GF-D8 (cell line): ENCODE results near the gene BRPF3.

Source experiments
- DNase-seq: peaks from one replicate; lab custom pipeline; 2025; lab: John Stamatoyannopoulos, UW

The BRPF3 gene

GRCh38 chr6:36229223-36229622 is 32.7 kb downstream of the BRPF3 start:
- no peak for DNase-seq

- no peak for DNase-seq
Observed at GRCh38 chr6:36230371-36230770, 33.8 kb downstream of the BRPF3 start.

GRCh38 chr6:36232172-36232571 is 35.6 kb downstream of the BRPF3 start:
- DNase-seq: no peak

DNA sequence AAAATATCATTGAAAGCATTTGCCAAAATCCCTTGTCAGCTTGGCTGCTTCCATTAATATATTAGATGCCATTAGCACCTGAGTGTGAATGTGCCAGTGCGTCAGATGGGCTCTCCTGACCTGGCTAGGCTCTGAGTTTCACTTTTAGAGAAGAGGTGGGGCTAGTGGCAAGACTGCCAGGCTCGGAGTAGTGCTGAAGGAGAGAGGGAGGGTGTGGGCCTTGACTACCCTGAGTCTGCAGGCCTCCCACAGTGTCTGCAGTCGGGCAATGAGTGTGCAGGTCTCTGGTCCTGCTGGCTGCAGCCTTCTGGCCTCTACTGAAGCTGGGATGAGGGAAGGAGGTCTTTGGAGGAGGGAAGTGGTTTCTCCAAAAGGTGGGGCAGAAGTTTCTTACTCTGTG is 38.8 kb downstream of the BRPF3 start:
- DNase-seq: no peak

- DNase-seq: no peak
Observed at GRCh38 chr6:36235862-36236261, 39.3 kb downstream of the BRPF3 start.

GRCh38 chr6:36239774-36240173 is 43.2 kb downstream of the BRPF3 start:
- DNase-seq: no peak

GRCh38 chr6:36241728-36242127 is 45.2 kb downstream of the BRPF3 start:
- DNase-seq: no peak

DNA sequence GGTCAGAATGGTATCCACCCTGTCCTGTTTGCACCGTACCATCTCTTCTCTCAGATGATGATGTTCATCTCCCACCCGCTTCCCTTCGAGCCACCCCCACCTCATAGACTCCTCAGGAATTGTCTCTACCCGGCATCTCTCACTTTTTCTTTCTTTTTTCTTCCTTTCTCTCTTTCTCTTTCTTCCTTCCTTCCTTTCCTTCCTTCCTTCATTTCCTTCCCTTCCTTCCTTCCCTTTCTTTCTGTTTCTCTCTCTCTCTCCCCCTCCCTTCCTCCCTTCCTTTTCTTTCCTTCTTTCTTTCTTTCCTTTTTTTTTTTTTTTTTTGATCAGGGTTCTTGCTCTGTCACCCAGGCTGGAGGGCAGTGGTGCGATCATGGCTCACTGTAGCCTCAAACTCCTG is 45.6 kb downstream of the BRPF3 start:
- DNase-seq: no peak

DNA sequence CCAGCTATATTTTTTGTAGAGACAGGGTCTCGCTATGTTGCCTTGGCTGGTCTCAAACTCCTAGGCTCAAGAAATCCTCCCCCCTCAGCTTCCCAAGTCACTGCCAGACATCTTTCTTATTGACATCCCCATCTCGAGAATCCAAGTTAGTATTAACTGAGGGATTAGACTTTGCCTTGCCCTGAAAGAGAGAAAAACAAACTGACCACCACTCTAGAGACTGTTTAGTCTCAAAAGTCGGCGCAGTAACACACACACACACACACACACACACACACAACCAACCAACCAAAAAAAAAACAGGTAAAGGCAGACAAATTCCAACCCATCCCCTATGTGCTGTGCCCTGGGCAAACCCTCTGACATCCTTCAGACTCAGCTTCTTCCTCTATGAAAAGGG is 46.1 kb downstream of the BRPF3 start:
- no peak for DNase-seq

DNA sequence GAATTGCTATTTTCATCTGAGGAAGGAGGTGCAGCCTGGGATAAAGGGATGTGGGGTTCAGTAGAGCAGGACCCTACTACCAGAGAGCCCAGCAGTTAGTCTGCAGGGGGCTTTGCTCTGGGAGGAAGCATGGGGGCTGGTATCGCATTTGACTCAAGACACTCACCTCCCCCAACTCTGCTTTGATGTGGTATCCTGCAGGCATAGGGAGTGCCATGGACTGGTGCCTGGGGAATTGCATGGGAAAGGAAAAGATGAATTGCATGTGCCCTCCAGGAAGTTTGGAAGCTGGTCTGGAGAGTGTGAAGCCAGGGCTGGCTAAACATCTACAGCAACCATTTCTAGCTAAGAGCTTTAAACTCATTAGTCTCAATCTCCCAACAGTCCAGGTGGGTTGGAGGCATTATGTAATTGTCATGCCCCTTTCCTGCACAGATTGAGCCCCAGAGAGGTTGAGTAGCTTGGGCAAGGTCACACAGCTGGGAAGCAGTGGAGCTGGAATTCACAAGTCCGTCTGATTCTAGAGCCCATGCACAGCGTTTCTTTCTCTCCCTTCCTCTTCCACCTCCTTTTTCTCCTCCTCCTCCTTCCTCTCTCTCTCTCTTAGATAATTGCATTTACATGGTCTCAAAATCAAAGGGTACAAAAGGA is 47.1 kb downstream of the BRPF3 start:
- DNase-seq: no peak

GRCh38 chr6:36244641-36245280 is 48.2 kb downstream of the BRPF3 start:
- DNase-seq: no peak

DNA sequence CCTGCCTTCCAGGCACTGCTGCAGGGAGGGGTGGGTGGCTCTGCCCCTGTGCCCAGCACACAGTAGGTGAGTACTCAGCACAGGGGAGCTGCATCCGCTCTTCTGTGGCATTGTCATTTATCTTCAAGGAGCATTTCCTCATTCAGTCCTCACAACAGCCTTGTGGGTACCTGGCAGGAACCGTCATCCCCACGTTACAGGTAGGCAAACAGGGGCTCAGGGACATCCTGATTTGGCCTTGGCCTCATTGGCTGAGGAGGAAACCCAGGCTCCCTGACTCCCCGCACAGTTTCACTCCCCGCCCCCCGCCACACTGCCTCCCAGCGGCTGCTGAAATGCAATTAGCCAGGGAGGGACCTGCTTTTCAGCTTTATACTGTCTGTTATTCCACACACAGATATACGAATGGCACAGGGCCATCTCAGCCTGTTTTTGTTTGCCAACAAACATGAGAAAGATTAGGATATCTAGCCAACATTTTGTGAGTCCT is 49.1 kb downstream of the BRPF3 start:
- no peak for DNase-seq

DNA sequence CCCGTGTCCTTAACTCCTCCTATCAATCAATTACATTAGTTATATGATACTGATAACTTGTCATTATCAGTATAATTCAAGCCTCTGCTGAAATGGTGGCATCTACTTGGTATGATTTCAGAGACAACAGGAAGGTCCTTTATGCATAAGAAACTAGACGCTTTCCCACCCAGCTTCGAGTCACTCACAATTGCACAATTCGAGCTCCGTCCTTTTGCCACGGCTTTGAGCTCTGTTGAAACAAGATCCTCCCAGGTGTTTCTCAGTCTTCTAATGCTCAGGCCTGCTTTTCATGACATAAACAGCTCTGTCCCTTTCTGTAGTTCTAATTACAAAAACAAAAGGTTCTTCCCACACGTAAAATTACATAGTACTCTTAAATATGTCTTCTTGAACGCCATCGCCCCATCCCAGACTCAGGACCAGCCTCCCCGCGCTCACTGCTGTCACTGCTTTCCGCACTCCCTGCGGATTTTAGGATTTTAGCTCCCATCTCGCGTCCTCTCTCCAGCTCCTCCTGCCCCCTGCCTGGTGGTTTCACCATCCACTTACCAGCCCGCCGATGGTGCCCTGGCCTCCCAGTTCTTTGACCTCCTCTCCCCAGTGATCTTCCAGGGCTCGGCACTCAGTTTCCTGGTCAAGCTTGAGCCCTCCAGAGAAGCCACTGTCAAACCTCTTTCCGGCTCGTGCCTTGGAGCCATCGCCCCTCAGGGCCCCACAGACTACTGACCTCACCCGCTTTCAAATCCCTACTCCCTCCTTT is 50.1 kb downstream of the BRPF3 start:
- DNase-seq: no peak

DNA sequence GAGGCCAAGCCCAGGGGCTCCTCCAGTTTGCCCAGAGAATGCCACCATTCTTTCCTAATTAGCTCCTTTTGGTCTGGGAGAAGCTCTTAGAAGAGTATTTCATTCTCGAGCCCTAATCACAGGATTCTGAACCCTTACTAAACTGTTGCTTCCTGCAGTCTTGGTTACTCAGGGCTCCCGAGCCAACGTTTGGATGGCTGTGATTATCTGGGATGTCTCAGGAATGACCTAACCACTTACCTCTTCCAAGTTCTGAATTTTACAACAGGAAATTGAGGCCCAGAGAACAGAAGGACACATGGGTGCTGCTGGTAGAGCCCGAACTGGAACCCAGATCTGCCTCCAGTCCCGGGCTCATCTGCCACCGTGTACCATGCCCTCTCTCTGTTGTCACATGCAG is 51.1 kb downstream of the BRPF3 start:
- no peak for DNase-seq

GRCh38 chr6:36248980-36249379 is 52.4 kb downstream of the BRPF3 start:
- no peak for DNase-seq

- no peak for DNase-seq
Observed at GRCh38 chr6:36249536-36249935, 53.0 kb downstream of the BRPF3 start.

GRCh38 chr6:36252005-36252404 is 55.5 kb downstream of the BRPF3 start:
- no peak for DNase-seq

DNA sequence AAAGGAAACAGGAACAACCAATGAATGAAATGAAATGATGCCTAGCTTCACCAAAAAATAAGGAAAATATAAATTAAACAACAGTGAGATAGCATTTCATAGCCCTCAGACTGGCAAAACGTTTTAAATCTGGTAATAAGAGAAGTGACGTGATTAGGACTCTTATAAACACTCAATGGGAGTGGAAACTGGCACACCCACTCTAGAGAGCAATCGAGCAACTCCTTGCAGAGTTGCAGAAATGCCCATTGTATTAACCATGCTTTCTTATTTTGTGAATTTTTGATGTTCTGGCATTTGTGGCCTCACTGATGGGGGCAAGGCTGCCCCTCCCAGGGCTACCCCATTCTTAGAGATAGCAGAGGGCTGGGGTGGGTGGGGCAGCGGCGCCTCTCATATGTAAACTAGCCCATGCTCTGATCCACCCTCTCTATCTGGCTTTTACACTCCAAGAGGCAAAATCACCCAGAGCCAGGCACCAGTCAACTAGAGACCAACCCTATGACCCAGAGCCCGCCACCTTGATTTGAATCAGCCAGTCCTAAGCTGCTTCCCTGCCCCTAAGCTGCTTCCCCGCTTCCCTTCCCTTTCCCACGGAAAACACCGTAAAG is 67.0 kb downstream of the BRPF3 start:
- no peak for DNase-seq

- no peak for DNase-seq
Observed at GRCh38 chr6:36265744-36266143, 69.2 kb downstream of the BRPF3 start.

DNA sequence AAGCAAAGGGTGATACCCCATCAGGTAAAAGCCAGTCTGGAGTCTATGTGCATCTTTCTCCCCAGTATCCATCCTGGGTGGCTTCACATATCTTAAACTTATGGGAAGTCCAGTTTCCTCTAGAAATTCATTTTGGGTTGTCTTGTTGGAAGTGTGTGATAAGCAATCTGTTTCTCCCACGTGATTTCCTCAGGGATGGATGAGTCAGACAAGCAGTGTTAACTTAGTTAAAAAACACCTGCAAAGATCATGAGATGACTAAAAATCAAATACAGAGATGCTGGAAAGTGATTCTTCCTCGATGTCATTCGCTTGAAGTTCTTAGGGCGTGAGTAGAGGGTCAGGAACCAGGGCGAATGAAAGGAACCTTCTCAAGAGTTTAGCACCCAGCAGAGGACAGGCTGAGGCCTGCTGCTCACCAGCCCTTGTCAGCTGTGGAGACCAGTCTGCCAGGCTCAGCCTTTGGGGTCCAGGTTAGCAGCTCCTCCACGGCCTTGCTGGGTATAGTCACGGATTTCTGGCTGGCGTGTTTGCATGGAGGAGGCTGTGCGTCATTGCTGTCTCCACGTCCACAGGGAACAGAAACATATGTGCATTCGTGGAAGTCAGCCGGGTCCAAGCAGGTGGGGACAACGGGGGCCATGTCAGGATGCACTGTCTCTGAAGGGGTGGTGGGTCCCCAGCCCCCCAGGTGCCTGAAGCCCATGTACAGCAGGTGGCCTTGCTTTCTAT is 70.5 kb downstream of the BRPF3 start:
- DNase-seq: no peak

- DNase-seq: no peak
Observed at GRCh38 chr6:36267731-36268477, 71.4 kb downstream of the BRPF3 start.
